DMS53 (cell line): Measurements from ENCODE around the gene CAPN3.

Source experiments
- DNase-seq: peaks from one replicate; lab custom pipeline; 2025; lab: John Stamatoyannopoulos, UW

CAPN3 gene

GRCh38 chr15:42456531-42456930 is 97.2 kb downstream of the CAPN3 start:
- no peak for DNase-seq

- no peak for DNase-seq
Observed at GRCh38 chr15:42456971-42457370, 97.7 kb downstream of the CAPN3 start.

- no peak for DNase-seq
Observed at GRCh38 chr15:42457445-42458442, 98.4 kb downstream of the CAPN3 start.

- no peak for DNase-seq
Observed at GRCh38 chr15:42461261-42461660, 102.0 kb downstream of the CAPN3 start.
